ENCODE results near the gene NMNAT1. TPM values are rescaled to one million over a fixed set of nuclear protein-coding genes. Genes with fewer than 3 reads are reported as not detected.

The NMNAT1 gene
- total and polyA plus RNA-seq, 2 of the 8 experiments (the other 6 are each of a cell fraction or from before 2014, with no cell fraction given) = 2.0 to 2.5 TPM

GRCh38 chr1:9957726-9958125 lies 14.5 kb downstream of the NMNAT1 start:
- Histone ChIP-seq H2BK120ac (replicated peaks; ENCODE audit: low read depth, low read length) (no peak overlapping the region), H3K9ac (replicated peaks in 1 of 4; ENCODE audit: extremely low read depth in 1 of 4, low read depth in 3 of 4, low read length in 3 of 4) (no peak overlapping the region), H3K18ac (ENCODE audit: extremely low read depth, low read length) (no peak overlapping the region), H4K20me1 (replicated peaks in 1 of 2; ENCODE audit: control insufficient read depth in 1 of 2, insufficient read depth in 2 of 2, low read length in 2 of 2) (no peaks in the 10 kb centered on the region), H2BK20ac (ENCODE audit: low read length) (no peak overlapping the region), H3K27ac (ENCODE audit: low read depth, low read length) (no peak overlapping the region), H3K4ac (replicated peaks; ENCODE audit: insufficient read length, low read depth, low read length) (no peak overlapping the region), H3K79me2 (ENCODE audit: control insufficient read depth in 1 of 2, insufficient read depth in 2 of 2, low read length in 2 of 2) (no peaks in the 10 kb centered on the region), H2AK5ac (ENCODE audit: low read depth, low read length) (no peak overlapping the region), H4K91ac (replicated peaks; ENCODE audit: insufficient read length, low read length) (no peak overlapping the region), H3K4me3 (ENCODE audit: extremely low read depth in 1 of 4, insufficient read depth in 2 of 4, low read depth in 3 of 4, low read length in 4 of 4) (no peak overlapping the region), H3K23me2 (ENCODE audit: low read depth, low read length) (no peaks in the 10 kb centered on the region), H3K9me3 (ENCODE audit: insufficient read depth in 2 of 2, low read depth in 1 of 2, low read length in 1 of 2) (no peaks in the 10 kb centered on the region), H3K36me3 (ENCODE audit: control insufficient read depth in 2 of 4, insufficient read depth in 4 of 4, low read length in 3 of 4) (no peaks in the 10 kb centered on the region), H2BK5ac (ENCODE audit: low read depth, low read length) (no peak overlapping the region), H2BK12ac (ENCODE audit: low read depth, low read length) (no peak overlapping the region), H3K23ac (ENCODE audit: insufficient read length) (no peak overlapping the region), H3K56ac (replicated peaks; ENCODE audit: insufficient read length, low read depth, low read length) (no peak overlapping the region), H4K5ac (ENCODE audit: insufficient read length, low read depth, low read length) (no peak overlapping the region), H4K8ac (ENCODE audit: extremely low read depth, insufficient read depth, low read length) (no peak overlapping the region), H3K27me3 (replicated peaks in 1 of 4; ENCODE audit: control insufficient read depth in 3 of 4, extremely low read depth in 1 of 4, insufficient read depth in 3 of 4, low read length in 3 of 4) (no peaks in the 10 kb centered on the region), H2BK15ac (ENCODE audit: low read length) (no peak overlapping the region), H2AFZ (ENCODE audit: low read length) (no peak overlapping the region), H3K4me1 (replicated peaks in 1 of 4; ENCODE audit: control insufficient read depth in 3 of 4, insufficient read depth in 4 of 4, low read length in 3 of 4) (peaks cover 0 to 9% (median 3%) of the 10 kb centered on the region in 4 experiments; a peak in 4 of 7 replicates), H3K4me2 (ENCODE audit: insufficient read depth in 1 of 2, low read depth in 2 of 2, low read length in 2 of 2) (no peak overlapping the region), H3K79me1 (ENCODE audit: low read depth, low read length) (no peaks in the 10 kb centered on the region), H3K14ac (ENCODE audit: insufficient read length) (no peak overlapping the region)
- ChIA-PET CTCF (ENCODE audit: partially characterized antibody) (interaction anchor here (0.6 to 1.3 kb wide), 6 partner anchors 9 to 268 kb away, joined by 3 read pairs; no protein-coding TSS in a partner anchor), POLR2A (ENCODE audit: partially characterized antibody) (interaction anchor here (0.8 to 2.3 kb wide), 2 partner anchors 14 to 76 kb away, joined by 3 to 8 read pairs; partner anchors contain the start of genes LZIC and NMNAT1)
- DNase-seq (ENCODE audit: low read depth in 1 of 2, low spot score in 2 of 2) = no peak
- 87% methylated on average over 8 of the region's 8 CpGs; no CpG with 5 or more reads in 1 of the 2 experiments for WGBS, 2 experiments (ENCODE audit: extremely low coverage in 1 of 2, insufficient coverage in 1 of 2, insufficient read length in 1 of 2, insufficient replicate concordance in 2 of 2, low coverage in 1 of 2, low lambda C conversion rate in 2 of 2, missing lambda C conversion rate in 1 of 2)
- no peak for FAIRE-seq
- no peak for TF ChIP-seq KDM5A (IDR thresholded peaks at IDR 0.05; ENCODE audit: low read length)
- TF ChIP-seq POLR2AphosphoS5 (IDR thresholded peaks at IDR 0.05; ENCODE audit: low read depth, low read length) = no peak
- TF ChIP-seq ZNF274 (IDR thresholded peaks at IDR 0.05; ENCODE audit: borderline replicate concordance, extremely low read depth, low read length) = no peak
- no peak for TF ChIP-seq SP4 (IDR thresholded peaks at IDR 0.05; ENCODE audit: low read length)
- TF ChIP-seq BRCA1 (IDR thresholded peaks at IDR 0.05; ENCODE audit: low read depth, low read length) = no peak
- TF ChIP-seq NRF1 (IDR thresholded peaks at IDR 0.05; ENCODE audit: low read depth, low read length) = no peak
- no peak for TF ChIP-seq HDAC2 (IDR thresholded peaks at IDR 0.05; ENCODE audit: borderline replicate concordance in 1 of 2, low read depth in 2 of 2, low read length in 2 of 2)
- no peak for TF ChIP-seq RNF2 (IDR thresholded peaks at IDR 0.05; ENCODE audit: borderline replicate concordance, low read depth, low read length, missing control alignments, poor library complexity, severe bottlenecking)
- TF ChIP-seq TCF12 (IDR thresholded peaks at IDR 0.05; ENCODE audit: low read depth, low read length) = no peak
- TF ChIP-seq SP2 (IDR thresholded peaks at IDR 0.05; ENCODE audit: low read length) = no peak
- TF ChIP-seq NANOG (IDR thresholded peaks at IDR 0.05; ENCODE audit: insufficient read depth, low read depth, low read length, poor library complexity, severe bottlenecking) = no peak
- no peak for TF ChIP-seq CEBPB (IDR thresholded peaks at IDR 0.05; ENCODE audit: low read depth, low read length)

Measured in H1 (cell line).